Esophagus muscularis mucosa (tissue), 4 donors: Measurements from ENCODE around the gene LPCAT3. TPM values are rescaled to one million over a fixed set of nuclear protein-coding genes. Genes with fewer than 3 reads are reported as not detected.

Experiments
- DNase-seq: peaks from one replicate; pipeline ENCODE4 v3.0.0-alpha.2; 2017; ENCODE audit errors: extremely low spot score
- H3K27ac ChIP-seq, 4 donors: fragments of 200-600 bp; sonication (generic); replicated peaks in 1 of 4; 1 replicate in 3 of 4; 2 replicates in 1 of 4; pipeline ENCODE4 v1.5.1; 2016 to 2019; ENCODE audit warnings: mild to moderate bottlenecking in 1 of 4
- H3K27me3 ChIP-seq, 4 donors: fragments of 200-600 bp; sonication (generic); one replicate each; pipeline versions ENCODE4 v1.5.1 to v1.6.0; 2016 to 2019
- H3K36me3 ChIP-seq, 4 donors: fragments of 200-600 bp; sonication (generic); one replicate each; pipeline ENCODE4 v1.5.1; 2016 to 2019
- H3K4me1 ChIP-seq, 4 donors: fragments of 200-600 bp; sonication (generic); one replicate each; pipeline ENCODE4 v1.5.1; 2016 to 2019
- H3K4me3 ChIP-seq, 4 donors: fragments of 200-600 bp; sonication (generic); 1 replicate in 2 of 4; 2 replicates in 2 of 4; pipeline ENCODE4 v1.5.1; 2016 to 2019; ENCODE audit warnings: mild to moderate bottlenecking in 4 of 4, moderate library complexity in 1 of 4
- H3K9me3 ChIP-seq, 4 donors: fragments of 200-600 bp; sonication (generic); 1 replicate in 3 of 4; 2 replicates in 1 of 4; pipeline ENCODE4 v1.5.1; 2016 to 2019
- EP300 ChIP-seq: sonication (generic); formaldehyde crosslinking; IDR thresholded peaks from one replicate; pipeline ENCODE4 v1.6.1; 2017; ENCODE audit warnings: antibody characterized with exemption
- POLR2A ChIP-seq: fragments of 450-650 bp; IDR thresholded peaks from one replicate; pipeline ENCODE4 v1.6.1; 2017; ENCODE audit warnings: antibody characterized with exemption, moderate library complexity, mild to moderate bottlenecking, low read depth
- POLR2AphosphoS5 ChIP-seq, 2 donors: sonication (generic); formaldehyde crosslinking; IDR thresholded peaks; one replicate each; pipeline ENCODE4 v1.6.1; 2017; ENCODE audit warnings: antibody characterized with exemption in 2 of 2
- WGBS: methylation state at CpG from one replicate; pipeline ENCODE4 v1.1.5; 2018; 5-methylcytosine and 5-hydroxymethylcytosine counted together
- intact Hi-C: fragments of 100-400 bp; cut with DNase I; formaldehyde crosslinking; loops from one replicate; pipeline ENCODE4 v1.15.1; 2023
- total RNA-seq, 4 donors: library from RNA; depleted of rRNA; stranded (reverse); fragments of >200 nt; gene quantifications; one replicate each; pipeline versions ENCODE4 v1.1.0 to v1.2.1, GENCODE V29; 2016
- TF ChIP-seq, protein P1 (sequence below), 3 experiments: fragments of 200-600 bp in 2 of 3; fragments of 450-650 bp in 1 of 3; sonication (generic) in 2 of 3; IDR thresholded peaks; one replicate each; pipeline ENCODE4 v1.5.1; 2017 to 2019; ENCODE audit warnings: antibody characterized with exemption in 3 of 3, mild to moderate bottlenecking in 2 of 3, moderate library complexity in 1 of 3

LPCAT3 gene
- total RNA-seq, 4 donors from 2014 or later, result 21.6 to 33.3 (median 26.2) TPM

- peak overlapping the region; percentile 4 to 46 (median 16) for H3K4me3 ChIP-seq
Observed at GRCh38 chr12:6946033-6946919, 72.0 kb downstream of the LPCAT3 start.

GRCh38 chr12:6945613-6946012 is 72.7 kb downstream of the LPCAT3 start:
- intact Hi-C loops, result loop anchor here (5.0 kb wide), 1 partner anchor 167 kb away; no protein-coding TSS in a partner anchor
- Histone ChIP-seq H3K4me1 (peaks cover 35 to 55% (median 48%) of the 10 kb centered on the region in 4 donors), H3K4me3 (no peak overlapping the region), H3K27ac (peak overlapping the region in 3 of 4 donors; percentile 48 to 96 (median 91)), H3K27me3 (no peaks in the 10 kb centered on the region), H3K36me3 (peaks cover 0 to 36% (median 30%) of the 10 kb centered on the region in 4 donors), H3K9me3 (no peaks in the 10 kb centered on the region)
- no peak for DNase-seq
- 83% methylated on average over 9 of the region's 11 CpGs for WGBS
- TF ChIP-seq, protein P1, sequence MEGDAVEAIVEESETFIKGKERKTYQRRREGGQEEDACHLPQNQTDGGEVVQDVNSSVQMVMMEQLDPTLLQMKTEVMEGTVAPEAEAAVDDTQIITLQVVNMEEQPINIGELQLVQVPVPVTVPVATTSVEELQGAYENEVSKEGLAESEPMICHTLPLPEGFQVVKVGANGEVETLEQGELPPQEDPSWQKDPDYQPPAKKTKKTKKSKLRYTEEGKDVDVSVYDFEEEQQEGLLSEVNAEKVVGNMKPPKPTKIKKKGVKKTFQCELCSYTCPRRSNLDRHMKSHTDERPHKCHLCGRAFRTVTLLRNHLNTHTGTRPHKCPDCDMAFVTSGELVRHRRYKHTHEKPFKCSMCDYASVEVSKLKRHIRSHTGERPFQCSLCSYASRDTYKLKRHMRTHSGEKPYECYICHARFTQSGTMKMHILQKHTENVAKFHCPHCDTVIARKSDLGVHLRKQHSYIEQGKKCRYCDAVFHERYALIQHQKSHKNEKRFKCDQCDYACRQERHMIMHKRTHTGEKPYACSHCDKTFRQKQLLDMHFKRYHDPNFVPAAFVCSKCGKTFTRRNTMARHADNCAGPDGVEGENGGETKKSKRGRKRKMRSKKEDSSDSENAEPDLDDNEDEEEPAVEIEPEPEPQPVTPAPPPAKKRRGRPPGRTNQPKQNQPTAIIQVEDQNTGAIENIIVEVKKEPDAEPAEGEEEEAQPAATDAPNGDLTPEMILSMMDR (IDR thresholded peaks at IDR 0.05), result no peak
- TF ChIP-seq POLR2AphosphoS5 (IDR thresholded peaks at IDR 0.05) (no peak), POLR2A (no peak), EP300 (no peak)

More at GRCh38 chr12:6946033-6946919, 72.0 kb downstream of the LPCAT3 start:
- peak overlapping the region; percentile 20 to 96 (median 44) for H3K27ac ChIP-seq
- TF ChIP-seq EP300 (no peak), POLR2AphosphoS5 (IDR thresholded peaks at IDR 0.05) (peak; percentile 21 to 35)
- peaks cover 0 to 30% (median 23%) of the 10 kb centered on the region in 4 donors for H3K36me3 ChIP-seq
- intact Hi-C loops, result loop anchor here (5.0 kb wide), 1 partner anchor 166 kb away; no protein-coding TSS in a partner anchor
- H3K27me3 ChIP-seq, result no peaks in the 10 kb centered on the region
- no peaks in the 10 kb centered on the region for H3K9me3 ChIP-seq
- H3K4me1 ChIP-seq, result peaks cover 35 to 52% (median 46%) of the 10 kb centered on the region in 4 donors
- DNase-seq, result no peak
- 31% methylated on average over 27 of the region's 32 CpGs for WGBS

DNA sequence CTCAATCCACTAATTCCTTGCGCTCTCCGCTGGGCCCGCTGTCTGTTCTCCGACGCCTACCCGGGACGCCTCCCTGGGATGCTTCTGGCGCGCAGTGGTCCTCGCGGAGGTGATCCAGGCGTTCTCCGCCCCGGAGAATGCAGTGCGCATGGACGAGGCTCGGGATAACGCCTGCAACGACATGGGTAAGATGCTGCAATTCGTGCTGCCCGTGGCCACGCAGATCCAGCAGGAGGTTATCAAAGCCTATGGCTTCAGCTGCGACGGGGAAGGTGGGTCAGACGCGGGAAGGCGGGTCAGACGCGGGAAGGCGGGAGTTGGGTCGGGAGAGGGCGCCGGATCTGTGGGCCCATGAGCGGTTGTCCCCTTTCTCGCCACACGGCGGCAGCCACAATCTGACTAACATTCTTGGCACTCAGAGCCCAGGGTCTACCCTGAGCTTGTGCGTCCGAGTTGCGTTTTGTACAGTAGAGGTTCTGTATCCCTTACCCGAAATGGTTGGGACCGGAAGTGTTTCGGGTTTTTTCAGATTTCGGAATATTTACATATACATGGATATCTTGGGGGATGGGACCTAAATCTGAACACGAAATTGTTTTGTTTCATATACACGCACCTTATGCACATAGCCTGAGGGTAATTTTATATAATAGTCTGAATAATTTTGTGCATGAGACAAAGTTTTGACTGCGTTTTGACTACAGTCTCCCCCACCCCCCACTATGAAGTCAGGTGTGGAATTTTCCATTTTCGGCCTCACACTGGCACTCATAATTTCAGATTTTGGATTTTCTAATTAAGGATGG is 73.7 kb downstream of the LPCAT3 start:
- peaks cover 0 to 45% (median 39%) of the 10 kb centered on the region in 4 donors for H3K36me3 ChIP-seq
- H3K27ac ChIP-seq, result peak overlapping the region; percentile 91 to 97 (median 96)
- no peaks in the 10 kb centered on the region for H3K27me3 ChIP-seq
- no peaks in the 10 kb centered on the region for H3K9me3 ChIP-seq
- DNase-seq, result peak; percentile 98
- whole genome bisulfite sequencing, result 4% methylated on average over 20 of the region's 48 CpGs
- H3K4me3 ChIP-seq, result peak overlapping the region; percentile 69 to 77 (median 73)
- TF ChIP-seq EP300, result no peak
- peak; percentile 80 to 84 for TF ChIP-seq POLR2AphosphoS5 (IDR thresholded peaks at IDR 0.05)
- no peak for TF ChIP-seq POLR2A
- TF ChIP-seq, protein P1 (IDR thresholded peaks at IDR 0.05), result peak; percentile 81 to 93 (median 91)
- H3K4me1 ChIP-seq, result peaks cover 35 to 57% (median 55%) of the 10 kb centered on the region in 4 donors
- intact Hi-C loops, result loop anchor here (5.0 kb wide), 1 partner anchor 168 kb away; no protein-coding TSS in a partner anchor

DNA sequence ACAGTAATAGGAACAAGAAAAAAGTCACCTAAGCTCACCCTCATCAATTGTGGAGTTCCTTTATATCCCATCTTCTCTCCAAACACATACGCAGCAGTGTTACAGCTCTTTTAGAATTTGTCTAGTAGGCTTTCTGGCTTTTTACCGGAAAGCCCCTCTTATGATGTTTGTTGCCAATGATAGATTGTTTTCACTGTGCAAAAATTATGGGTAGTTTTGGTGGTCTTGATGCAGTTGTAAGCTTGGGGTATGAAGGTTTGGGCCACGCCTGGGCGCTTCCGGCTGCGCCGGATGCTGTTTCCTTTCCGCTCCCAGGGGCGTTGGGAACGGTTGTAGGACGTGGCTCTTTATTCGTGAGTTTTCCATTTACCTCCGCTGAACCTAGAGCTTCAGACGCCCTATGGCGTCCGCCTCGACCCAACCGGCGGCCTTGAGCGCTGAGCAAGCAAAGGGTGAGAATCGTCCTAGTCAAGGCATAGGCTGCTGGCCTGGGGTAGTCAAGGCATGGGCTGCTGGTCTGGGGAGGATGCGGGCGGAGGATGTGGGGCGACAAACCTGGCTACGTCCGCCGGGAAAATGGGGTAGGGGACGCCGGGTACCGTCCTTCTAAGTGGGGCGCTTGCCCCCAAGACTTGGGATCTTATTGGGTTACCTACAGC is 74.4 kb downstream of the LPCAT3 start, which contains the start of the genes C12orf57 and RNU7-1:
C12orf57 (plus strand) TSS at position 301 of the 659 bp plus-strand sequence; CDS start at position 401, 100 bp downstream.
RNU7-1 (plus strand) TSS at position 95 of the 659 bp plus-strand sequence.
- no peaks in the 10 kb centered on the region for H3K27me3 ChIP-seq
- no peak for DNase-seq
- peak within 1 kb of the TSS; percentile 91 to 97 (median 96) for H3K27ac ChIP-seq
- peaks cover 42 to 64% (median 63%) of the 10 kb centered on the region in 4 donors for H3K4me1 ChIP-seq
- peaks cover 0 to 49% (median 45%) of the 10 kb centered on the region in 4 donors for H3K36me3 ChIP-seq
- intact Hi-C loops, result no loop called here
- peak; percentile 94 for TF ChIP-seq POLR2A
- TF ChIP-seq, protein P1 (IDR thresholded peaks at IDR 0.05), result no peak
- no peak for TF ChIP-seq EP300
- TF ChIP-seq POLR2AphosphoS5 (IDR thresholded peaks at IDR 0.05), result peak; percentile 54 to 97
- peak within 1 kb of the TSS; percentile 69 to 77 (median 73) for H3K4me3 ChIP-seq
- 0% methylated on average over 16 of the region's 31 CpGs for WGBS
- no peaks in the 10 kb centered on the region for H3K9me3 ChIP-seq
